GM18507 (cell line): ENCODE results near the gene SOCS4.
"Not testable (repeated sequence)": the region's sequence is repeated elsewhere in the genome, so short reads cannot be mapped to it uniquely, and the experiment has no call there.

Experiments
- DNase-seq: peaks from one replicate; pipeline ENCODE4 v3.0.0; 2011; ENCODE audit warnings: low read depth; ENCODE audit not compliant: insufficient read length; ENCODE audit errors: extremely low spot score
- FAIRE-seq: peaks from 2 replicates; lab custom pipeline; 2011; peaks lifted over from hg19 to GRCh38; lab: Jason Lieb, UNC

The SOCS4 gene

GRCh38 chr14:55048900-55049436 lies 21.9 kb downstream of the SOCS4 start:
- FAIRE-seq (no peak), DNase-seq (no peak)

DNA sequence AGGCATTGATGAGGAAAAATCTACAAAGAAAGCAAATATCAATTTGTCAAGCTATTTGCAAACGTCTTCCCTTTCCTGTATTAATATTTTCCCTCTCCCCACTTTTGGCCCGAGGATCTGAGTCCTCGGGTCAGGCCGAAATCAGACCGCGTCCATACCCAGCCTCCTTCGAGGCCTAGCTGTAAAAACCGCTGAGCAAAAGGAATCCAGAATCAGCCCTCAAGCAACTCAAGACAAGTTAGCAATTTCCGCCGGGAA lies 24.1 kb downstream of the SOCS4 start:
- no peak for DNase-seq
- no peak for FAIRE-seq

DNA sequence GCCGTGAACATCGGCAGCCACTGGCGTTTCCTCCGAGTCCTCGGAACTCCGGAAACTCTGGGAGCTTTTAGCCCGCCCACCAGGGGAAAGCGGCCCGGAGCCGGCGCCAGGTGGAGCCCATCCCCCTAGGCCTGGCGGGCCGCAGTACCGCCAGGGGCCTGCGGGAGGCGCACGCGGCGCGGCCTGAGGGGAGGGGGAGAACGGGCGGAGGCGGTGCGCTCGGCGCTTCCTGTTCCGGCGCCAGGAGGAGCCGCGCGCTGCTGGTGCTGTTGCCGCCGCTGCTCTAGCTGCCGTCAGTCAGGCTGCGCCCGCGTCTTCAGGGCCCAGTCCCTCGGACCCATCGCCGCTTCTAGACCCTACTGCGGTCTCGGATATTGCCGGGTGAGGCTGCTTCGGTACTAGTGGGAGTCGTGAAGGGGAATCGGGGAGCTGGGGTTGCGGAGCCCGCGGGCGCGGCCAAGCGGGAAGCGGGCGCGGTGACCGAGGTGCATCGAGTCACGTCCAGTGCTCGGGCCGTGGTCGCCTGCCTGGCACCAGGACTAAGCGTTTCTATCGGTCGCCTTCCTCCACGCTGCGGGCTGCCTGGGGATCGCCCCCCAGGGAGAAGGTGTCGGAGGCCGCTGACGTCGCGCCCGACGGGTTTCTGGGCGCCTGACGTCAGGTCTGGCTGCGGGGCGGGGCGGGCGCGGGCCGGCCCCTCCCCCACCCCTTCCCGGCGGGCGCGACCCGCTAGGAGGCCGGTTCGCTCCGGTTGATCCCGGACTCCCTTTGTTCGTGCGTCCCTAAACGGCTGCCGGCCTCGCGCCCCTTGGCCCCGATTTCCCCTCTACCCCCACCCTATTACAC lies 24.6 kb downstream of the SOCS4 start, which contains the start of gene MAPK1IP1L:
Gene MAPK1IP1L, plus strand, starts transcription at position 225 of the 846 bp plus-strand sequence. CDS start 10,037 bp downstream, outside the sequence.
- peak; percentile 92 for FAIRE-seq
- DNase-seq, result peak; percentile 90

- FAIRE-seq, result peak; percentile 36
These were observed 25.4 kb downstream of the SOCS4 start for GRCh38 chr14:55052269-55052930.

GRCh38 chr14:55053018-55053417 lies 26.0 kb downstream of the SOCS4 start:
- no peak for FAIRE-seq
- no peak for DNase-seq

More at GRCh38 chr14:55052269-55052930, 25.4 kb downstream of the SOCS4 start:
- DNase-seq, result no peak

- DNase-seq (no peak), FAIRE-seq (no peak)
These were observed 26.5 kb downstream of the SOCS4 start for GRCh38 chr14:55053500-55053899.

GRCh38 chr14:55054098-55054497 lies 27.1 kb downstream of the SOCS4 start:
- FAIRE-seq, result no peak

GRCh38 chr14:55057919-55058318 lies 30.9 kb downstream of the SOCS4 start:
- FAIRE-seq (no peak), DNase-seq (no peak)

More at GRCh38 chr14:55054098-55054497, 27.1 kb downstream of the SOCS4 start:
- no peak for DNase-seq

GRCh38 chr14:55059333-55059732 lies 32.3 kb downstream of the SOCS4 start:
- FAIRE-seq (no peak), DNase-seq (no peak)

GRCh38 chr14:55062517-55063351 lies 35.7 kb downstream of the SOCS4 start:
- FAIRE-seq, result no peak
- no peak for DNase-seq

DNA sequence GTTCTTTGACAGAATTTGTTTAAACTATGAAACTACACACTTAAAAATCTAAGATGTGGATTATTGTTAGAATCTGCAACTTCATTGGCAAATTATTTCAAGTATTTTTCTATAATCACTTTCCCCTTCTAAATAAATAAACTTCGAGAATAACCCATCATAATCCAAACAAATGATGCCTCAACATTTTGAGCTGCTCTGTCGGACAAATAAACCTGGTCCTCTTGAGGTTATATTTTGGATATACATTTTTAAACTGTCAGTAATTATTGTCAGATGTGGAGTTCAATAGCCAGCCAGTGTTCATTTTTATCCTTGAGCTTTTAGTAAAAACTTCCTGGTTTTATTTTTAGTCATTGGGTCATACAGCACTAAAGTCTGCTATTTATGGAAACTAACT lies 37.9 kb downstream of the SOCS4 start:
- not testable (repeated sequence) for FAIRE-seq

DNA sequence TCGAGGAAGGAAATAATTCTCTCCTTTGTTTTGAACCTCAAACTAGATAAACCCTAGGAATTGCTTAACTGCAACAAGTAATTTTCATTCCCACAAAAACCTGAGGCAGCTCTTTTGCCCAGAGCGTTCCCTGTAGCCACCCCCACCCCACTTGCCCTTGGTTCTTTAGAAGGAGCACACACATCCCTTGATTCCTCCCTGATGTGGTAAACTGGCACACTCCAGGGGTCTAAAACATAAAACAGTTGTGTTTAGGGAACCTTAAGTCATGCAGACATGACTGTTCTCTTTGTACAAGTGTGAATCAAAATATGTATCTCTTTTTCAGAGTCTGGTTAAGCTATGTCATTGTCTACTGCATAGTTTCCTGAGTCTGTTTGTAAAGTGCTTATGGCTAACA lies 38.4 kb downstream of the SOCS4 start:
- FAIRE-seq (no peak), DNase-seq (no peak)

More for the DNA sequence above, 37.9 kb downstream of the SOCS4 start:
- not testable (repeated sequence) for DNase-seq

DNA sequence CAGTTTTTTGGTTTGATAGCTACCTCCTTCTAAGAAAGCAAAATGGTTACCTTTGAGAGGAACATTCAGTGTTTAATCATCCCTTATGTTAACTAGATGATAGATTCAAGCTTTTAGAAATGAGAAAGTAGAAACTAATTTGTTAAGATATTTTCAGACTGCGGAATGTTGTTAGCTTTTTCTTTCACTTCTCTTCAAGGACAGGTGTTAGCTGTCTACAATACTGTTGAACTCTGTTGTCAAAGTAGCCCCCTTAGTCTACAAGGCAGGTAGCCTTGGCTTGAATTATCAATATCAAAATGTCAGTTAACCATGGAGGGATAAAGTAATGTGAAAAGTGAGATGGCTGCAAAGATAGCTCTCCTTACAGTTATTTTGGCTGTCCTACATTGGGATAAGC lies 39.2 kb downstream of the SOCS4 start:
- DNase-seq, result no peak
- FAIRE-seq, result no peak

GRCh38 chr14:55070981-55071411 lies 44.0 kb downstream of the SOCS4 start:
- FAIRE-seq (no peak), DNase-seq (no peak)

DNA sequence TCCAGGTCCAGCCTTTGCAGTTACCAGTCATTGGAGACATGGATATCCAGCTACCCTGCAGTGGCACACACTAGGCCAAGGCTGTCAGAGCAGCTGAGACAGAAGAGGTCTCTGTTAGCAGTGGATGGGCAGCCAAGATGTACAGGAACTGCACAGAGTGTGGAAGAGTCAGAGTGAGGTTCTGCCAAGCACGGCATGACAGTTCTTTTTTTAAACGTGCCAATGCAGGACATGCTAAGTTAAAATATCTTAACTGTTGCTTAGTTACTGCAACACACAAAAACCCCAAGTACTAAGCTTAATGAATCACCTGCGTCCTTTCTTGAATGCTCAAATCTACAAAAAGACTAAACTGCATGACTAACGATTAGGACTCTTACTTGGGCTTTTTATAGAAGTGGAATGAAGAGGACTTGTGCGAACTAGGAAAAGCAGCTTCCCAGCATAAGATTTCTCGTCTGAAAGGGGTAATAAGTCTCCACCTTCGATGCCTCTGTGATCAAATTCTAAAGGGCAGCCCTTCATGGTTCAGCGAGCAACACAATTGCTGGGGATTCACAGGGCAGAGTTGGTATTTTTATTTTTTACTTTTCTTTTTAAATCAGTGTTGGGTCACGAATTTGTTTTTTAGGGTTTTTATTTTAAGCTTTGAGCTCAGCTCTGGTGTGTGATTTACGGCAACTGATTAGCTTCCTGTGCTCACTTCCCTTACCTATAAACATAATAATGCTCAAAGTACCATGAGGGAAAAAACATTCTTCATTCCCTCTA lies 45.0 kb downstream of the SOCS4 start:
- FAIRE-seq (peak; percentile 74), DNase-seq (no peak)

DNA sequence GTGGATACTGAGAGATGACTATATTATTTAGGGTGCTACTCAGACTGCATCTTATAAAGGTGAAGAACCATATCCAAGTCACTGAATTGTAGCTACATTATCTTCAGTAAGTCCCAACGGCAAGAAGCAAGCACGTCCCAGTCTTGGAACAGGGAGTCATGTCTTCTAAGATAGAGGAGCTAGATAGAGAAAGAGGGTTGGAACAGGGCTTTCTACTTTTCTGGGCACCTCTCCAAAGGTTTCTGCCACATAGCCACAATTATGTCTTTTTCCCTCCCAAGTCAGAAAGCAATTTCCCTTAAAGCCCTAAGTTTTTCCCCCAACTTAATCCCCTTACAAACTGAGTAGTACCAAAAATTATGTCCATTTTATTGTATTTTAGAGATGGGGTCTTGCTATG lies 46.8 kb downstream of the SOCS4 start:
- no peak for FAIRE-seq
- no peak for DNase-seq

DNA sequence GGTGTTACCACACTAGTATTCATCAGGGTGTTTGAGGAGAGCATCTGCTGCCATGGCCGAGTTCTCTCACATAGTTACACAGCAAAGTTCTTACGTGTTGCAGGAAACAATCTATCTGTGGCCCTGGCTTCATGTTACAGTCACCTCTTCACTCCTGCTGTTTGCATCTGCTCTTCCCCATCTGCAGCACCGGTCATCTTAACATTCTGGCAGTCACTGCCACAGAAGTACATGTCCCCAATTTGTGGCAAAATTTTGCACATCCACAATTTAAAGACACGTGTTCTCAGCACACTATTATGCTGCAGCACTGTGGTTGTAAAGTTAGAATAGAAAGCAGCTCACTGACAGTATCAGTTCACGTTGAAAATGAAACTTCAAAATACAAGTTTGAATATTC lies 47.6 kb downstream of the SOCS4 start:
- FAIRE-seq, result peak; percentile 85
- DNase-seq, result no peak

- no peak for FAIRE-seq
- no peak for DNase-seq
These were observed 48.7 kb downstream of the SOCS4 start for GRCh38 chr14:55075628-55076175.
